Activated T-cell treated with anti-CD3 and anti-CD28 coated beads for 4 hours (primary cell): Measurements from ENCODE around the gene DFFB.

Source experiments
- DNase-seq: peaks from one replicate; pipeline ENCODE4 v3.0.0-alpha.2; 2020

DFFB gene

GRCh38 chr1:3898994-3899753 is 41.9 kb downstream of the DFFB start:
- no peak for DNase-seq

GRCh38 chr1:3899754-3900149 is 42.5 kb downstream of the DFFB start:
- DNase-seq = no peak

GRCh38 chr1:3900150-3900968 is 43.1 kb downstream of the DFFB start, which contains the start of gene C1orf174:
Gene C1orf174 (minus strand): TSS chr1:3900272. CDS start chr1:3900186, 86 bp downstream.
- peak; percentile 86 for DNase-seq

- peak; percentile 65 for DNase-seq
Measured at GRCh38 chr1:3900969-3901529, 43.8 kb downstream of the DFFB start.

- DNase-seq = no peak
Measured at GRCh38 chr1:3902111-3902511, 44.8 kb downstream of the DFFB start.

GRCh38 chr1:3902571-3903091 is 45.4 kb downstream of the DFFB start:
- no peak for DNase-seq

GRCh38 chr1:3903141-3904005 is 46.1 kb downstream of the DFFB start:
- no peak for DNase-seq

- no peak for DNase-seq
Measured at GRCh38 chr1:3904006-3904842, 46.9 kb downstream of the DFFB start.

GRCh38 chr1:3904843-3905185 is 47.5 kb downstream of the DFFB start:
- no peak for DNase-seq

- no peak for DNase-seq
Measured at GRCh38 chr1:3905266-3905952, 48.1 kb downstream of the DFFB start.

GRCh38 chr1:3905953-3906671 is 48.8 kb downstream of the DFFB start:
- DNase-seq = no peak

GRCh38 chr1:3906672-3907020 is 49.4 kb downstream of the DFFB start:
- DNase-seq = no peak

GRCh38 chr1:3907031-3907534 is 49.8 kb downstream of the DFFB start:
- DNase-seq = no peak

- no peak for DNase-seq
Measured at GRCh38 chr1:3907621-3908165, 50.4 kb downstream of the DFFB start.

- no peak for DNase-seq
Measured at GRCh38 chr1:3908886-3909517, 51.7 kb downstream of the DFFB start.

- no peak for DNase-seq
Measured at GRCh38 chr1:3909615-3910014, 52.3 kb downstream of the DFFB start.

- no peak for DNase-seq
Measured at GRCh38 chr1:3910049-3910731, 52.9 kb downstream of the DFFB start.
